Measurements from ENCODE around the gene TNFRSF8. TPM values are rescaled to one million over a fixed set of nuclear protein-coding genes. Genes with fewer than 3 reads are reported as not detected.
A peak's percentile ranks its signal among the peaks of the same experiment; 100 is the strongest.

The TNFRSF8 gene
- total RNA-seq, 4 donors from 2014 or later: 0.83 to 2.8 (median 2.3) TPM

GRCh38 chr1:12140016-12140415 lies 76.9 kb downstream of the TNFRSF8 start:
- Histone ChIP-seq H3K4me3 (no peak overlapping the region), H3K9me3 (no peaks in the 10 kb centered on the region), H3K36me3 (no peaks in the 10 kb centered on the region), H3K4me1 (peaks cover 17 to 36% (median 26%) of the 10 kb centered on the region in 4 donors), H3K27me3 (no peaks in the 10 kb centered on the region), H3K27ac (replicated peaks in 1 of 4) (no peak overlapping the region)
- intact Hi-C loops (cut with DNase I): no loop called here
- DNase-seq (ENCODE audit: extremely low spot score): no peak
- TF ChIP-seq, protein P1, sequence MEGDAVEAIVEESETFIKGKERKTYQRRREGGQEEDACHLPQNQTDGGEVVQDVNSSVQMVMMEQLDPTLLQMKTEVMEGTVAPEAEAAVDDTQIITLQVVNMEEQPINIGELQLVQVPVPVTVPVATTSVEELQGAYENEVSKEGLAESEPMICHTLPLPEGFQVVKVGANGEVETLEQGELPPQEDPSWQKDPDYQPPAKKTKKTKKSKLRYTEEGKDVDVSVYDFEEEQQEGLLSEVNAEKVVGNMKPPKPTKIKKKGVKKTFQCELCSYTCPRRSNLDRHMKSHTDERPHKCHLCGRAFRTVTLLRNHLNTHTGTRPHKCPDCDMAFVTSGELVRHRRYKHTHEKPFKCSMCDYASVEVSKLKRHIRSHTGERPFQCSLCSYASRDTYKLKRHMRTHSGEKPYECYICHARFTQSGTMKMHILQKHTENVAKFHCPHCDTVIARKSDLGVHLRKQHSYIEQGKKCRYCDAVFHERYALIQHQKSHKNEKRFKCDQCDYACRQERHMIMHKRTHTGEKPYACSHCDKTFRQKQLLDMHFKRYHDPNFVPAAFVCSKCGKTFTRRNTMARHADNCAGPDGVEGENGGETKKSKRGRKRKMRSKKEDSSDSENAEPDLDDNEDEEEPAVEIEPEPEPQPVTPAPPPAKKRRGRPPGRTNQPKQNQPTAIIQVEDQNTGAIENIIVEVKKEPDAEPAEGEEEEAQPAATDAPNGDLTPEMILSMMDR (IDR thresholded peaks at IDR 0.05): no peak
- TF ChIP-seq EP300 (IDR thresholded peaks at IDR 0.05): no peak
- TF ChIP-seq POLR2A (IDR thresholded peaks at IDR 0.05; ENCODE audit: low read depth): no peak
- no peak for TF ChIP-seq POLR2AphosphoS5 (IDR thresholded peaks at IDR 0.05)
- WGBS: 94% methylated on average over 4 of the region's 4 CpGs

DNA sequence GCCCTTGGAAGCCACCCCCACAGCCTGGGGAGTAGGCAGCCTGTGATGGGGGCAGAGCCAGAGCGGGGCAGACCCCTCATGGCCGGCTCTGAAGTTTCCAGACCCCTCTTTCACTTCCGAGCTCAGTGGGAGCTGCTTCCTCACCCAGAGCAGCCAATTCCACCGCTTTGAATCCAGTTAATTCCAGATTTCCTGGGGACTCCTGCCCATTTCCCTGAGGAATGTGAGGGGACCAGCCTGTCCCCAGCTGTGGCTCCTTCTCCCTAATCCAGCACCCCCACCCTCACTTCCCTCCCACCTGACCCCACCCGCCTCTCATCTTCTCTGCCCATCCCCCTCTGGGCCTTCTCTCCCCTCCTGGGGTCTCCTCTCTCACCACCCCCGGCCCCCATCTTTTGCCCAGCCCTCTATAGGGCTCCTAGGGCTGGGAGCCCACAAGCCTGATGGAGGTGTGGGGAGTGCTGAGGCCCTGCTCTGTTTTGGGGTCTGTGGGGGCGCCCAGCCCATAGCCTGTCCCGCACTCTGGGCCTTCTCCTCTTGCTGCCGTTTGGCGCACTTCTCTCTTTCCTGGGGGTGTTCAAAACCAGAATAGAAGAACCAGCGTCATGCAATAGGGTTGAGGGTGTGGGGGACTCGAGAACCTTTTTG lies 77.5 kb downstream of the TNFRSF8 start:
- Histone ChIP-seq H3K36me3 (no peaks in the 10 kb centered on the region), H3K27me3 (no peaks in the 10 kb centered on the region), H3K4me3 (no peak overlapping the region), H3K27ac (replicated peaks in 1 of 4) (no peak overlapping the region), H3K9me3 (no peaks in the 10 kb centered on the region), H3K4me1 (peaks cover 13 to 34% (median 21%) of the 10 kb centered on the region in 4 donors)
- WGBS: 85% methylated on average over 11 of the region's 12 CpGs
- TF ChIP-seq, protein P1 (IDR thresholded peaks at IDR 0.05): no peak
- intact Hi-C loops (cut with DNase I): no loop called here
- DNase-seq (ENCODE audit: extremely low spot score): no peak

- Histone ChIP-seq H3K27ac (replicated peaks in 1 of 4) (no peak overlapping the region), H3K4me1 (peaks cover 16 to 35% (median 21%) of the 10 kb centered on the region in 4 donors), H3K4me3 (no peak overlapping the region), H3K27me3 (no peaks in the 10 kb centered on the region), H3K36me3 (no peaks in the 10 kb centered on the region), H3K9me3 (no peaks in the 10 kb centered on the region)
- DNase-seq (ENCODE audit: extremely low spot score): no peak
- 84% methylated on average over 13 of the region's 21 CpGs for WGBS
- intact Hi-C loops (cut with DNase I): no loop called here
- TF ChIP-seq POLR2A (IDR thresholded peaks at IDR 0.05; ENCODE audit: low read depth) (no peak), POLR2AphosphoS5 (IDR thresholded peaks at IDR 0.05) (no peak), EP300 (IDR thresholded peaks at IDR 0.05) (no peak)
- TF ChIP-seq, protein P1 (IDR thresholded peaks at IDR 0.05): no peak
These were observed 78.2 kb downstream of the TNFRSF8 start for GRCh38 chr1:12141163-12141850.

GRCh38 chr1:12142141-12142823 lies 79.2 kb downstream of the TNFRSF8 start:
- intact Hi-C loops (cut with DNase I): no loop called here
- WGBS: 95% methylated on average over 12 of the region's 18 CpGs

More at GRCh38 chr1:12142141-12142823, 79.2 kb downstream of the TNFRSF8 start:
- Histone ChIP-seq H3K4me1 (peaks cover 16 to 36% (median 27%) of the 10 kb centered on the region in 4 donors), H3K4me3 (no peak overlapping the region), H3K9me3 (no peaks in the 10 kb centered on the region), H3K27me3 (no peaks in the 10 kb centered on the region), H3K36me3 (no peaks in the 10 kb centered on the region), H3K27ac (replicated peaks in 1 of 4) (peak overlapping the region in 2 of 4 donors; percentile 62 to 63)
- no peak for TF ChIP-seq EP300 (IDR thresholded peaks at IDR 0.05)
- no peak for TF ChIP-seq POLR2AphosphoS5 (IDR thresholded peaks at IDR 0.05)
- TF ChIP-seq, protein P1 (IDR thresholded peaks at IDR 0.05): no peak
- no peak for TF ChIP-seq POLR2A (IDR thresholded peaks at IDR 0.05; ENCODE audit: low read depth)
- no peak for DNase-seq (ENCODE audit: extremely low spot score)

All from esophagus muscularis mucosa (tissue), 4 donors.